Adrenal gland (tissue), 5 donors: ENCODE data around the gene KIAA1210.
"Not testable (repeated sequence)": the region's sequence is repeated elsewhere in the genome, so short reads cannot be mapped to it uniquely, and the experiment has no call there.

Experiments
- POLR2A ChIP-seq, 2 donors: fragments of 450-650 bp; IDR thresholded peaks; one replicate each; pipeline ENCODE4 v1.6.1; 2017; ENCODE audit warnings: antibody characterized with exemption in 2 of 2, mild to moderate bottlenecking in 2 of 2, moderate library complexity in 1 of 2
- TF ChIP-seq, protein P1 (sequence below), 6 experiments: fragments of 450-650 bp in 4 of 6; fragments of 200-600 bp in 2 of 6; sonication (generic) in 1 of 6; IDR thresholded peaks; 1 replicate in 5 of 6; 2 replicates in 1 of 6; pipeline versions ENCODE4 v1.5.1 to v1.8.0; 2016 to 2021; ENCODE audit warnings: antibody characterized with exemption in 6 of 6, mild to moderate bottlenecking in 2 of 6, moderate library complexity in 1 of 6
- donor health status: DM: no; HTN: no; CAD: no.

DNA sequence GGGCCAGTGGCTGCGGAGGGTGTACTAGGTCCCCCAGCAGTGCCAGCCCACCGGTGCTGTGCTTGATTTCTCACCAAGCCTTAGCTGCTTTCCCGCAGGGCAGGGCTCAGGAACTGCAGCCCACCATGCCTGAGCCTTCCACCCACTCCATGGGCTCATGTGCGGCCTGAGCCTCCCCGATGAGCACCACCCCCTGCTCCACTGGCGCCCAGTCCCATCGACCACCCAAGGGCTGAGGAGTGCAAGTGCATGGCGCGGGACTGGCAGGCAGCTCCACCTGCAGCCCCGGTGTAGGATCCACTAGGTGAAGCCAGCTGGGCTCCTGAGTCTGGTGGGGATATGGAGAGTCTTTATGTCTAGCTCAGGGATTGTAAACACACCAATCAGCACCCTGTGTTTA, 98.0 kb downstream of the KIAA1210 start:
- not testable (repeated sequence) for TF ChIP-seq POLR2A (IDR thresholded peaks at IDR 0.05)
- TF ChIP-seq, protein P1, sequence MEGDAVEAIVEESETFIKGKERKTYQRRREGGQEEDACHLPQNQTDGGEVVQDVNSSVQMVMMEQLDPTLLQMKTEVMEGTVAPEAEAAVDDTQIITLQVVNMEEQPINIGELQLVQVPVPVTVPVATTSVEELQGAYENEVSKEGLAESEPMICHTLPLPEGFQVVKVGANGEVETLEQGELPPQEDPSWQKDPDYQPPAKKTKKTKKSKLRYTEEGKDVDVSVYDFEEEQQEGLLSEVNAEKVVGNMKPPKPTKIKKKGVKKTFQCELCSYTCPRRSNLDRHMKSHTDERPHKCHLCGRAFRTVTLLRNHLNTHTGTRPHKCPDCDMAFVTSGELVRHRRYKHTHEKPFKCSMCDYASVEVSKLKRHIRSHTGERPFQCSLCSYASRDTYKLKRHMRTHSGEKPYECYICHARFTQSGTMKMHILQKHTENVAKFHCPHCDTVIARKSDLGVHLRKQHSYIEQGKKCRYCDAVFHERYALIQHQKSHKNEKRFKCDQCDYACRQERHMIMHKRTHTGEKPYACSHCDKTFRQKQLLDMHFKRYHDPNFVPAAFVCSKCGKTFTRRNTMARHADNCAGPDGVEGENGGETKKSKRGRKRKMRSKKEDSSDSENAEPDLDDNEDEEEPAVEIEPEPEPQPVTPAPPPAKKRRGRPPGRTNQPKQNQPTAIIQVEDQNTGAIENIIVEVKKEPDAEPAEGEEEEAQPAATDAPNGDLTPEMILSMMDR (IDR thresholded peaks at IDR 0.05): not testable (repeated sequence)
